Neural progenitor cell (in vitro differentiated cells): ENCODE data around the gene KCNT1. TPM values are rescaled to one million over a fixed set of nuclear protein-coding genes. Genes with fewer than 3 reads are reported as not detected.

Experiments
- DNase-seq: peaks from one replicate; pipeline ENCODE4 v3.0.0-alpha.2; 2016; ENCODE audit warnings: low spot score
- H2AFZ ChIP-seq: fragments of 200-600 bp; sonication (generic); replicated peaks from 2 replicates; pipeline ENCODE4 v1.6.1; 2016; ENCODE audit warnings: antibody characterized with exemption
- H3F3A ChIP-seq: fragments of 200-600 bp; sonication (generic); 2 replicates; pipeline ENCODE4 v1.6.1; 2016; ENCODE audit warnings: antibody characterized with exemption, low read depth
- H3K27ac ChIP-seq: fragments of 200-600 bp; sonication (generic); 2 replicates; pipeline ENCODE4 v1.5.1; 2016; ENCODE audit warnings: mild to moderate bottlenecking
- H3K27me3 ChIP-seq: fragments of 200-600 bp; sonication (generic); 2 replicates; pipeline ENCODE4 v1.6.1; 2016; ENCODE audit warnings: mild to moderate bottlenecking, moderate library complexity
- H3K36me3 ChIP-seq: fragments of 200-600 bp; sonication (generic); 2 replicates; pipeline ENCODE4 v1.5.1; 2016
- H3K4me1 ChIP-seq: fragments of 200-600 bp; sonication (generic); 2 replicates; pipeline ENCODE4 v1.6.1; 2016; ENCODE audit warnings: mixed run types
- H3K4me2 ChIP-seq: fragments of 200-600 bp; sonication (generic); 2 replicates; pipeline ENCODE4 v1.6.1; 2016
- H3K4me3 ChIP-seq: fragments of 200-600 bp; sonication (generic); 2 replicates; pipeline ENCODE4 v1.5.1; 2016
- H3K79me2 ChIP-seq: fragments of 200-600 bp; sonication (generic); 2 replicates; pipeline ENCODE4 v1.6.1; 2016; ENCODE audit warnings: low read depth
- H3K9ac ChIP-seq: fragments of 200-600 bp; sonication (generic); 2 replicates; pipeline ENCODE4 v1.6.1; 2016
- H3K9me3 ChIP-seq: fragments of 200-600 bp; sonication (generic); 2 replicates; pipeline ENCODE4 v1.5.1; 2016; ENCODE audit warnings: low read depth
- H4K20me1 ChIP-seq: fragments of 200-600 bp; sonication (generic); 2 replicates; pipeline ENCODE4 v1.6.1; 2016; ENCODE audit warnings: low read depth
- H3K27ac Mint-ChIP-seq: 3 replicates; pipeline ENCODE4 v1.8.0; 2021; ENCODE audit warnings: mixed read lengths
- H3K27me3 Mint-ChIP-seq: 2 replicates; pipeline ENCODE4 v1.8.0; 2022; ENCODE audit warnings: low read depth, mild to moderate bottlenecking, inconsistent platforms, moderate library complexity, mixed read lengths; ENCODE audit not compliant: insufficient read depth
- H3K36me3 Mint-ChIP-seq: 3 replicates; pipeline ENCODE4 v1.8.0; 2021; ENCODE audit warnings: mixed read lengths
- H3K4me1 Mint-ChIP-seq: 3 replicates; pipeline ENCODE4 v1.8.0; 2021; ENCODE audit warnings: mixed read lengths
- H3K4me3 Mint-ChIP-seq: 3 replicates; pipeline ENCODE4 v1.8.0; 2021; ENCODE audit warnings: mild to moderate bottlenecking, moderate library complexity, mixed read lengths
- H3K9me3 Mint-ChIP-seq: 3 replicates; pipeline ENCODE4 v1.8.0; 2020; ENCODE audit warnings: mixed read lengths
- CTCF ChIP-seq: fragments of 200-600 bp; sonication (generic); IDR thresholded peaks from 2 replicates; pipeline ENCODE4 v1.5.1; 2017; ENCODE audit warnings: antibody characterized with exemption, mild to moderate bottlenecking
- EZH2 ChIP-seq: fragments of 200-600 bp; sonication (generic); IDR thresholded peaks from 2 replicates; pipeline ENCODE4 v1.6.1; 2017; ENCODE audit warnings: antibody characterized with exemption, mild to moderate bottlenecking, moderate library complexity
- EZH2phosphoT487 ChIP-seq: fragments of 200-600 bp; sonication (generic); IDR thresholded peaks from 2 replicates; pipeline ENCODE4 v1.6.1; 2017; ENCODE audit warnings: antibody characterized with exemption
- total RNA-seq: library from RNA; depleted of rRNA; stranded (reverse); fragments of >200 nt; gene quantifications from 2 replicates; pipeline ENCODE4 v1.2.3, GENCODE V29; 2015; ENCODE audit warnings: low replicate concordance

The KCNT1 gene
- total RNA-seq, 1 donor from 2014 or later = not detected

DNA sequence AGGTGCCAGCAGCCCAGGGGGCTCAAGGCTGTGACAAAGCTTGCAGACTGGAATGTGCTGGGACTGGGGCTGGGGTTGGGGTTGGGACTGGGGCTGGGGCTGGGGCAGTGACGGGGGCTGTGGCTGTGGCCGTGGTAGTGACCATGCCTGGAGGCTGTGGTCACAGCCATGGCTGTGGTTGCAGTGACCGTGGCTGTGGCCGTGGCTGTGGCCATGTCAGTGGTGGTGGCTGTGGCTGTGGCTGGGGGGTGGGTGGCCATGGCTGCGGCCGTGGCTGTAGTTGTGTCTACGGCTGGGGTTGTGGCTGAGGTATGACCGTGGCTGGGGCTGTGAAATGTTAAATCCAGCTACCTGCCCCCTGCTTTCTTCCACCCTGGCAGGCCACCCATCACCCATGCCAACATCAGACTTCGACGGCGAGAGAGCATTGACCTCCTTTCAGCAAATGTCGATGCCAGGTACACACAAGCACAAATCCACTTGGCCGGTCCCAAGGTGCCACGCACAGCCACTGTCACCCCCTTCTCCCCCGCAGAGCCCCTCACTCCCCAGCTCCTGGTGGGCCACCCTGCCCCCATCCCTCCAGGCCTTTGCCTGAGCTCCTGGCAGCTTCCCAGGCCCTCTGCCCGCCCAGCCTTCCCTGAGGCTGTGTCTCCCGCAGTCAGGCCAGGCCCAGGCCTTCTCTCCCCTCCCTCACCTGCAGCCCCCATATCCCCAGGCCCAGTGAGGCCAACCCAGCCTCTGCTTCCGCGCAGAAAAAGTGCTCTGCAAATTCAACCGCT, 23.6 kb upstream of the KCNT1 start:
- Histone ChIP-seq H4K20me1 (no peaks in the 10 kb centered on the region), H3K9ac (no peak overlapping the region), H3K4me2 (no peak overlapping the region), H3K27me3 (no peaks in the 10 kb centered on the region), H3K79me2 (no peaks in the 10 kb centered on the region), H3K4me1 (no peaks in the 10 kb centered on the region), H3K27ac (no peak overlapping the region), H2AFZ (no peak overlapping the region), H3K36me3 (no peaks in the 10 kb centered on the region), H3K9me3 (no peaks in the 10 kb centered on the region), H3K4me3 (no peak overlapping the region), H3F3A (no peaks in the 10 kb centered on the region)
- no peak overlapping the region for H3K4me3 Mint-ChIP-seq
- H3K4me1 Mint-ChIP-seq = no peaks in the 10 kb centered on the region
- no peak for TF ChIP-seq EZH2phosphoT487
- no peak for TF ChIP-seq EZH2
- no peak for TF ChIP-seq CTCF
- no peak for DNase-seq
- no peaks in the 10 kb centered on the region for H3K36me3 Mint-ChIP-seq
- H3K27me3 Mint-ChIP-seq = peaks cover 2% of the 10 kb centered on the region
- H3K9me3 Mint-ChIP-seq = peaks cover 2% of the 10 kb centered on the region
- H3K27ac Mint-ChIP-seq = no peak overlapping the region

DNA sequence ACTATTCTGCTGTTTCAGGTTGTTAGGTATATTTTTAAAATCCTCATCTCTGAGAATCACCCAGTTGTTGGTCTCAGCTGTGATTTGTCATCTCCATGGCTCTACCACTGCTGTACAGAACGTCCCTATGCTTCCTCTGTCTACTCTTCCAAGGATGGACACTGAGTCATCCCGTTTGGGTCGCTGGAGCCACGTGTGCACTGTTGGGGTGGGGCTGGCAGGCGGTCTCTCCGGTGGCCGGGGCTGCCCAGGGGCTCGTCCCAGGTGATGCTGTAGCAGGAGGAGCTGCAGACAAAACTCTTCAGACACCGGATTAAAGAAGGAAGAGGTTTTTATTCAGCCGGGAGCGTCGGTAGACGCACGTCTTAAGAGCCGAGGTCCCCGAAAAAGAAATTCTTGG, 21.9 kb upstream of the KCNT1 start:
- H2AFZ ChIP-seq = no peak overlapping the region
- no peak for DNase-seq
- H3K36me3 ChIP-seq = no peaks in the 10 kb centered on the region
- H3K9me3 Mint-ChIP-seq = peaks cover 2% of the 10 kb centered on the region
- H3K36me3 Mint-ChIP-seq = no peaks in the 10 kb centered on the region
- no peak overlapping the region for H3K27ac ChIP-seq
- no peaks in the 10 kb centered on the region for H4K20me1 ChIP-seq
- H3K4me1 Mint-ChIP-seq = no peaks in the 10 kb centered on the region
- H3K27ac Mint-ChIP-seq = no peak overlapping the region
- no peaks in the 10 kb centered on the region for H3K9me3 ChIP-seq
- H3K4me3 Mint-ChIP-seq = no peak overlapping the region
- H3K4me1 ChIP-seq = no peaks in the 10 kb centered on the region
- H3K27me3 ChIP-seq = no peaks in the 10 kb centered on the region
- no peak overlapping the region for H3K4me3 ChIP-seq
- H3K9ac ChIP-seq = no peak overlapping the region
- H3K4me2 ChIP-seq = no peak overlapping the region
- TF ChIP-seq EZH2 = no peak
- no peak for TF ChIP-seq CTCF
- TF ChIP-seq EZH2phosphoT487 = no peak
- H3K27me3 Mint-ChIP-seq = peaks cover 2% of the 10 kb centered on the region
- H3F3A ChIP-seq = no peaks in the 10 kb centered on the region
- H3K79me2 ChIP-seq = no peaks in the 10 kb centered on the region

GRCh38 chr9:135681161-135681560, 20.8 kb upstream of the KCNT1 start:
- no peaks in the 10 kb centered on the region for H4K20me1 ChIP-seq
- no peaks in the 10 kb centered on the region for H3K79me2 ChIP-seq
- no peaks in the 10 kb centered on the region for H3K36me3 ChIP-seq
- Mint-ChIP-seq H3K4me3 (no peak overlapping the region), H3K36me3 (no peaks in the 10 kb centered on the region), H3K4me1 (no peaks in the 10 kb centered on the region), H3K27ac (no peak overlapping the region), H3K27me3 (peaks cover 2% of the 10 kb centered on the region), H3K9me3 (peaks cover 2% of the 10 kb centered on the region)
- TF ChIP-seq EZH2 (no peak), CTCF (no peak), EZH2phosphoT487 (no peak)
- no peaks in the 10 kb centered on the region for H3F3A ChIP-seq
- no peak overlapping the region for H2AFZ ChIP-seq
- no peak overlapping the region for H3K4me2 ChIP-seq
- DNase-seq = no peak
- H3K27ac ChIP-seq = no peak overlapping the region
- H3K9me3 ChIP-seq = no peaks in the 10 kb centered on the region
- no peak overlapping the region for H3K9ac ChIP-seq
- H3K4me3 ChIP-seq = no peak overlapping the region
- H3K27me3 ChIP-seq = no peaks in the 10 kb centered on the region
- no peaks in the 10 kb centered on the region for H3K4me1 ChIP-seq
